Breast epithelium (tissue), 3 donors: Measurements from ENCODE around the gene SLC38A6.

Source experiments
- POLR2A ChIP-seq: fragments of 450-650 bp; IDR thresholded peaks from one replicate; pipeline ENCODE4 v1.6.1; 2016; ENCODE audit warnings: antibody characterized with exemption, mild to moderate bottlenecking, moderate library complexity
- TF ChIP-seq, protein P1 (sequence below), 3 donors: fragments of 450-650 bp; IDR thresholded peaks; one replicate each; pipeline ENCODE4 v1.5.1; 2016 to 2017; ENCODE audit warnings: antibody characterized with exemption in 3 of 3, mild to moderate bottlenecking in 3 of 3, moderate library complexity in 3 of 3

DNA sequence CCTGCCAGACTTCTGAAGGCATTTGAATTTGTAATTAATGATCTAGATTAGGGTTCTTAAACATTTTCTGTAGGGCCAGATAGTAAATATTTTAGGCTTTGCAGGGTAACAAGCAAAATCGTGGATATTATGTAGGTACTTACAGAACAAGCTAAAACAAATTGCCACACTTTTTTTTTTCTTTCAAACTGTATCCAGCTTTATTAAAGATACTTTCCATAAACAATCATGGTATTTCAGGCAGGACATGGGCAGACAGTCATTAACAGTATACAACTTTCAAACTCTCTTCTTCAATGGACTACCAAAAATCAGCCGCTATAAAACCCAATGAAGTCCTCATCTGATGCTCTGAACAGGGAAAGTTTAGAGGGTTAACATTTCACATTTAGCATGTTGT, 9.8 kb upstream of the SLC38A6 start:
- TF ChIP-seq POLR2A, result no peak
- TF ChIP-seq, protein P1, sequence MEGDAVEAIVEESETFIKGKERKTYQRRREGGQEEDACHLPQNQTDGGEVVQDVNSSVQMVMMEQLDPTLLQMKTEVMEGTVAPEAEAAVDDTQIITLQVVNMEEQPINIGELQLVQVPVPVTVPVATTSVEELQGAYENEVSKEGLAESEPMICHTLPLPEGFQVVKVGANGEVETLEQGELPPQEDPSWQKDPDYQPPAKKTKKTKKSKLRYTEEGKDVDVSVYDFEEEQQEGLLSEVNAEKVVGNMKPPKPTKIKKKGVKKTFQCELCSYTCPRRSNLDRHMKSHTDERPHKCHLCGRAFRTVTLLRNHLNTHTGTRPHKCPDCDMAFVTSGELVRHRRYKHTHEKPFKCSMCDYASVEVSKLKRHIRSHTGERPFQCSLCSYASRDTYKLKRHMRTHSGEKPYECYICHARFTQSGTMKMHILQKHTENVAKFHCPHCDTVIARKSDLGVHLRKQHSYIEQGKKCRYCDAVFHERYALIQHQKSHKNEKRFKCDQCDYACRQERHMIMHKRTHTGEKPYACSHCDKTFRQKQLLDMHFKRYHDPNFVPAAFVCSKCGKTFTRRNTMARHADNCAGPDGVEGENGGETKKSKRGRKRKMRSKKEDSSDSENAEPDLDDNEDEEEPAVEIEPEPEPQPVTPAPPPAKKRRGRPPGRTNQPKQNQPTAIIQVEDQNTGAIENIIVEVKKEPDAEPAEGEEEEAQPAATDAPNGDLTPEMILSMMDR (IDR thresholded peaks at IDR 0.05), result no peak
